Transverse colon (tissue), 4 donors: ENCODE data around the gene MIGA1.

ENCODE experiments used
- CTCF ChIP-seq, 5 experiments: fragments of 200-600 bp in 3 of 5; fragments of 450-650 bp in 2 of 5; sonication (generic) in 3 of 5; IDR thresholded peaks; 1 replicate in 2 of 5; 2 replicates in 3 of 5; pipeline ENCODE4 v1.5.1; 2016 to 2017; ENCODE audit warnings: antibody characterized with exemption in 5 of 5, inconsistent platforms in 3 of 5, mild to moderate bottlenecking in 2 of 5, moderate library complexity in 1 of 5
- POLR2AphosphoS5 ChIP-seq, 3 donors: sonication (generic); formaldehyde crosslinking; IDR thresholded peaks; one replicate each; pipeline ENCODE4 v1.6.1; 2016; ENCODE audit warnings: antibody characterized with exemption in 3 of 3

GRCh38 chr1:77866296-77866695 lies 86.8 kb downstream of the MIGA1 start:
- no peak for TF ChIP-seq POLR2AphosphoS5 (IDR thresholded peaks at IDR 0.05)
- no peak for TF ChIP-seq CTCF (IDR thresholded peaks at IDR 0.05)
